ENCODE data around the gene DNPH1.

DNPH1 gene

GRCh38 chr6:43263314-43264178 is 34.3 kb upstream of the DNPH1 start:
- peak; percentile 91 for DNase-seq (ENCODE audit: low spot score)

DNA sequence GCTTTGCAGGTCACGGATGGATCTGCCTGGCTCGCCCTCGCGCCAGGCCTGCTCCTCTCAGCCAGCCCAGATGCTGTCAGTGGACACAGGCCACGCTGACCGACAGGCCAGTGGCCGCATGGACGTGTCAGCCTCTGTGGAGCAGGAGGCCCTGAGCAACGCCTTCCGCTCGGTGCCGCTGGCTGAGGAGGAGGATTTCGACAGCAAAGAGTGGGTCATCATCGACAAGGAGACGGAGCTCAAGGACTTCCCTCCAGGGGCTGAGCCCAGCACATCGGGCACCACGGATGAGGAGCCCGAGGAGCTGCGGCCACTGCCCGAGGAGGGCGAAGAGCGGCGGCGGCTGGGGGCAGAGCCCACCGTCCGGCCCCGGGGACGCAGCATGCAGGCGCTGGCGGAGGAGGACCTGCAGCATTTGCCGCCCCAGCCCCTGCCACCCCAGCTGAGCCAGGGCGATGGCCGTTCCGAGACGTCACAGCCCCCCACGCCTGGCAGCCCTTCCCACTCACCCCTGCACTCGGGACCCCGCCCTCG is 33.6 kb upstream of the DNPH1 start:
- no peak for DNase-seq (ENCODE audit: low spot score)

DNA sequence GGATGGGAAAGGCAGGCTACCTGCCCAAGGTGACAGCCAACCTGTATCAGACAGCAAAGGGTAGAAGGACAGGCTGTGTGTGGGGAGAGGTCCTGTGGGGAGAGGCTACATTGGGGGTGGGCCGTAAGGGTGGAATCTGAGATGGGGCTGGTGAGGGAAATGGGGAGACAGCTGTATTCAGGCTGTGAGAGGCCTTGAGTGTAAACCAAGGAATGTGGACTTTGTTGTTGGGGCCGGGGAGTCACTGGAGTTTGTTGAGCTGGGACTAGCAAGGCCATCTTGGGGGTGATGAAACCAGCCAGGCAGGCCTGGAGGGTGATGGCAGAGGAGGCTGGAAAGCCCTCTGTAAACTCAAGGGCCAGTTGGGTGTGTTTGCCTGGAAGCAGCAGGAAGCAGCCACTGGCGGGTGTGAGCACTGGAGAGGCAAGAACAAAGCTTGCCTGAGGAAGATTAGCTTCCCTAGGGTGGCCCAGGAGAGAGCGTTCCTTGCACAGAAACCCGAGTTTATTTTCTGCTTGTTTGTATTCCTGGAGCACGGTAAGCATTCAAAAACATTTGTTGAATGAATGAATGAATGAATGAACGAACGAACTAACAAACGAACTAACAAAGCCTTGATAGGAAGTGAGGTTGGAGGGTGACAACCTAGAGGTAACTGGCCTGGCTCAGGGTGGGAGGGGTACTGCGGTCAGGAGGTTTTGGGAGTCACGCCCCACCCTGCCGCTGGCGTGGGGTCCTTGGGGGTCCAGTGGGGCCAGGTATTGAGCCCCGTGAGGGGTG is 32.9 kb upstream of the DNPH1 start:
- DNase-seq (ENCODE audit: low spot score): no peak

- no peak for DNase-seq (ENCODE audit: low spot score)
Observed at GRCh38 chr6:43261198-43261597, 31.9 kb upstream of the DNPH1 start.

- DNase-seq (ENCODE audit: low spot score): no peak
Observed at GRCh38 chr6:43260791-43261190, 31.5 kb upstream of the DNPH1 start.

- DNase-seq (ENCODE audit: low spot score): no peak
Observed at GRCh38 chr6:43258807-43259686, 29.8 kb upstream of the DNPH1 start.

DNA sequence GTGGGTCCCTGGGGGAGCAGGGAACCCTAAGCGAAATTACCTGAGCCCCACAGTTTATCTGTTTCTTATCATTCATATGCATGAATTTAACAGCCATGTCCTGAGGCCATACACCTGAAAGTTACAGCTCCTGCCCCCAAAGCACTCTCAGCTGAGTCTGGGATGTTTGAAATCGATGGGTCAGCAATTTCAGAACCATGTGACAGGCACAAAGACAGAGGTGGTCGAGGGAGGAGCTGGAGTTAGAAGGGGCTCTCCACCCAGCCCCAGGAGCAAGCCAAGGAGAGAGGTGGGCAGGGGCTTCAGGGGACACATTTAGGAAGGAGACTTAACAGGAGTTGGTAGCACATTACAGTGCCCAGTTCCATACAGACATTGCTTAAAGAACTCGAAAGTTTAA is 28.9 kb upstream of the DNPH1 start:
- DNase-seq (ENCODE audit: low spot score): no peak

DNA sequence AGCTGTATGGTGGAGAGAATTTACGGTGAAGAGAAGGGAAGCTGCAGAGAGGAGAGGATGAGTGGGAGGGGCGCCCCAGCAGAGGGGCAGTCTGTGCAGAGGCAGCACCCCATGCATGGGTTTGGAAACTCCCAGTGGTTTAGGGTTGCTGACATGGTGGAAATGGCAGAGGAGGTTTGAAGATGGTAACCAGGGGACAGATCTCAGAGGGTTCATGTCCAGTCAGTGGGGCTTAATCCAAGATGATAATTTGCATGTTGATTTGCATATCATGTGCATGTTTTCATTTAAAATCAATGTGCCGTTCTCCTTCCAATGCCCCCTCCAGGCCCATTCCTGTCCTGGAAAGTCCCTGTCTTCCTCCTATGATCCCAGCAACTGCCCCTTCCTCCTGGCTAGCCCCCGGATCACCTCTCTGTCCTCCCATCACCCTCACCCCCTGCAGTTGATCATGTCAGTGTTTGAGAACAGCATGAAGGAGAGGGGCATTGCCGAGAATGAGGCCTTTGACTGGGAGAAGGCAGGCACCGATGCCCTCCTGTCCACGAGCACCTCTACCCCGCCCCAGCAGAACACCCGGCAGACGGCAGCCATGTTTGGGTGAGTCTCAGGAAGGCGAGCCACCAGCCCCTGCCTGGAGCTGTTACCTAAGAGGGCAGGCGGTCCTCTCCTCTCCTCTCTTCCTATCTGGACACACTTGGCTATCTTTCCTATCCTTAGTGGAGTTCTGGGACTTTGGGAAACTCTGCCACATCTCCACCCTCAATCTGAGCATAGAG is 28.3 kb upstream of the DNPH1 start:
- DNase-seq (ENCODE audit: low spot score): no peak

DNA sequence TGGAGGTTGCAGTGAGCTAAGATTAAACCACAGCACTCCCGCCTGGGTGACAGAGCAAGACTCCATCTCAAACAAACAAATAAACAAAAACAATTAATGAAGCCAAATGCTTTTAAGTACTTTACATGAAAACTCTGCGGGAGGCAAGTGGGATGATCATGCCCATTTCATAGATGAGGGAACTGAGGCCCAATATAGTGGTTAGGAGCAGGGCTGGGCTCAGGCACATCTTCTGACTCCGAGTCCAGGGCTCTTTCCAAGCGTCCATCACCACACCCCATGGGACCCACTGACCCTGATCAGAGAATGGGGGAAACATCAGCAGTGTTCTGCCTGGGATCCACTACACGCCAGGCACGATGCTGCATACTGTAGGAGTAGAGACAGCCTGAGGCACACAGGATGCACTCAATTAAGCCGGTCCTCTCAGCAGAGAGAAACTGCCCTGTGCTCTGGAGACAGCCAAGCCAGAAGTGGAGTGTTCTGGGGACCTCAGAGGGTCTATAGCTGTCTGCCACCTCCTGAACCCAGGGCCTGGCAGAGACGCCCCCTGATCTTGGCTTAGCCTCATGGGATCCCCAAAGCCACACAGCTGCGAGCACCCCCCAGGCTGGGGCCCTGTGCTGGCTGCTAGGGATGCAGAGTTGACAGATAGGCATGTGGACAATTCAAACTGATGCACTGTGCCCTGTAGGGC is 27.5 kb upstream of the DNPH1 start:
- no peak for DNase-seq (ENCODE audit: low spot score)

DNA sequence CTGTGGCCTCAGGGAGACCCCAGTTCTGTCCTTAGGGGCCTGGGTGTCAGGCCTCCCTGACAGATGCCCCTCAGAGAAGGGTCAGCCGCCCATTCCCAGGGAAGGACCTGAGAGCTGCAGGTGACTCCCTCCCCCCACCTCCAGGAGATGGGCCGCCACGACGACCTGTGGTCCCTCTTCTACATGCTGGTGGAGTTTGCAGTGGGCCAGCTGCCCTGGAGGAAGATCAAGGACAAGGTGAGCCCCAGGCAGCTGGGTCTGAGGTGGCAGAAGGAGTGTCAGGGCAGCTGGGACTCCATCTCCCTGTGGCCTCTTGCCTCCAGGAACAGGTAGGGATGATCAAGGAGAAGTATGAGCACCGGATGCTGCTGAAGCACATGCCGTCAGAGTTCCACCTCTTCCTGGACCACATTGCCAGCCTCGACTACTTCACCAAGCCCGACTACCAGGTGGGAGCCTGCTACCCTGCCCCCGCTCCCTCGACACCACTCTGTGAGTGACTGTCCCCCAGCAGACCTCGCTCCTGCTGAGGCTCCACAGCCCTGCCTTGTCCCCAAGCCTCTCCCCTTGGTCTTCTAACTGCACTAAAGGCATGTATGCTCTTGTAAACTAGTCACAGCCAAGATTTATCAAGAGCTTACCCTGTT is 26.2 kb upstream of the DNPH1 start:
- DNase-seq (ENCODE audit: low spot score): no peak

GRCh38 chr6:43254846-43255245 is 25.6 kb upstream of the DNPH1 start:
- DNase-seq (ENCODE audit: low spot score): no peak

DNA sequence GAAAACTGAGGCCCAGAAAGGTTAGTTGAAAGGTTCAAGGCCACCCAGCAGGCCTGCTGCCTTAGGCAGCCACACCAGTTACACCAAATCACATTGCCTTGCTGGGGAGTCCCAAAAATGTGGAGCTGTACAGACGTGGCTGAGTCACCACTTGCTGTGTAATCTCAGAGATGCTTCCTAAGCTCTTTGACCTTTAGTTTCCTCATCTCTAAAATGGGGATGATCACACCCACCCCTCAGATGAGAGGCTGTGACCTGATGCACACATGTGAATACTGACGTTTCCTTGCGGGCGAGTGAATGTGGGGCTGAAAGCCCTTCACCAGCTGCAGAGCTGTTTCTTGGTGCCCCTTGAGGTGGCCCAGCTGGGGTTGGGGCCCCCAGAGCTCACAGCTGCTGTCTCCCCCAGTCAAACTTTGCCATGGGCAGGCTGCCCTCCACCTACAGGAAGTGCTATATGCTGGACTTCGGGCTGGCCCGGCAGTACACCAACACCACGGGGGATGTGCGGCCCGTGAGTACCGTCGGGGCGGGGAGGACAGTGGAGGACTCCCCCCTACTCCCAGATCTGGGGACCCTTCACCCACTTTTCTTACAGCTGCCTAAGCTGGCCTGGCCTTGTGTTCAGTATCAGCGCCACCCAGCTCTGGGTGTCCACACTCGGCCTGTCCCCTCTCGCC is 25.0 kb upstream of the DNPH1 start:
- DNase-seq (ENCODE audit: low spot score): no peak

DNA sequence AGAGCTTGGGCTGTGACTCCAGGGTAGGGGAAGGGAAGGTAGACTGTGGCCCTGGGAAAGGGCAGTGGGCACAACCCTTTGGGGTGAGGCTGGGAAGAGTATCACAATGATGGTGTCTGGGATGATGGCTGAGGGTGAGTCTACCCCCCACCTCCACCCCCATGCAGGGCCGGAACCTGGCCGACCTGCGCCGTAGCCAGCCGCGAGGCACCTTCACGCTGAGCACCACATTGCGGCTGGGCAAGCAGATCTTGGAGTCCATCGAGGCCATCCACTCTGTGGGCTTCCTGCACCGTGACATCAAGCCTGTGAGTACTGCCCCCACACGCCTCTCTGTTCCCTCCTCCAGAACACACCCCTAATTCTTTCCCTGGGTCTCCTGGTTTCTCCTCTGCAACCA is 24.1 kb upstream of the DNPH1 start:
- DNase-seq (ENCODE audit: low spot score): no peak

- DNase-seq (ENCODE audit: low spot score): no peak
Observed at GRCh38 chr6:43250992-43251373, 21.7 kb upstream of the DNPH1 start.

DNA sequence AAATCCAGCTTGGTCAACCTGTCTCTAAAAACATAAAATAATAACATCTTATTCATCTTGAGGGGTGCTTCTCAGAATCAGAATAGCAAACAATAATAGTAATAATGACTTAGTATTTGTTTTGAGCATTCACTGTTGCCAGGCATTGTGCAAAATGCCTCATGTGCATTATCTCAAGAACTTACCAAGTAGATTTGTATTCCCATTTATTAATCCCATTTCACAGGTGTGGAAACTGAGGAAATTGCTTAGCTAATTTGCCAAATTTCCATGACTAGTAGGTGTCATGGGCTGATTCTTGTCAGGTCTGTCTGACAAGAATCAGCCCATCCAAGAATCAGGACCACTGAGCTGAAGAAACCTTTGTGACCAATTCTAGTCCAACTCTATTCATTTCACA is 19.5 kb upstream of the DNPH1 start:
- no peak for DNase-seq (ENCODE audit: low spot score)

GRCh38 chr6:43248101-43248500 is 18.8 kb upstream of the DNPH1 start:
- no peak for DNase-seq (ENCODE audit: low spot score)

DNA sequence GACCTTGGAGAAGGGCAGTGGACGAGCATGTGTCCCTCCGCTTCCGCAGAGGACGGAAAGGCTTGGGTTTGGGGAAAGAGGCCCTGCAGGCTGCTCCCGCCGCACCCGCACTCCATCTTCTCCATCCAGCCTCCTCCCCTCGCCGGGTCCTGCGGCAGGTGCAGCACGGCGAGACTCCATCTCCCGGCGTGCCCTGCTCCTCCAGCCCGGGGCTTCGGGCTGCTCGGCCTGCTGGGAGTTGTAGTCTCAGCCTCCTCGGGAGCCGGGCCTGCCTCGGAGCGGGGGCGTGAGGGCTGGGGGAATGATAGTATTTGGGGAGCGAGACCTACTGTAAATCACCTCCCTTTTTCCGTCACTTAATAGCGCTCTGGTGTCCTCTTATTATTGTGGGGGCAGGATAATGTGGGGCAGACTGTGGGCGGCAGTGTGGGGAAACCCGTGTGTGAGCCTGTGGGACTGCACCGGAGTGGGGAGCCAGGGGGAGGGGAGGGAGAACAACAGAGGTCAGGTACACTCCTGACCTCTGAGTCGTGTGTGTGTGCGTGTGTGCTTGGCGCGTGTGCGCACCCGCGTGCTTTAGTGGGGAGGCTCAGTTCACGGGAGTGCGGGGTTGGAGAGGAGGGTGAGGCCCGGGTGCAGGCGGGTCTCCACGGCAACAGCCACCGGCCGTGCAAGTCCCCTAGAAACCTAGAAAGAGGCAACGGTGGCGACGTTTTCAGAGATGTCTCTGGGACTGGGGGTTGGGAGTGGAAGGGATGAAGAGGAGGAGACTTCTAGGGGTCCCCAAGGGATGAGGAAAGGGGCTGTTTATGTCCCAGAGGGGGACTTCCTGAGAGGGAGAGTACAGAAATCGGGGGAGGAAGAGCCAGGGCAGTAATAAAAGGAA is 18.1 kb upstream of the DNPH1 start:
- DNase-seq (ENCODE audit: low spot score): peak; percentile 97

GRCh38 chr6:43246301-43247113 is 17.2 kb upstream of the DNPH1 start:
- no peak for DNase-seq (ENCODE audit: low spot score)

Data from D341Med (cell line).